K562 (cell line): ENCODE measurements around the gene SLC35F4. TPM values are rescaled to one million over a fixed set of nuclear protein-coding genes. Genes with fewer than 3 reads are reported as not detected.

Experiments
- ATAC-seq: fragments of 200-7000 bp; cut with Tn5 transposase; 3 replicates; pipeline ENCODE4 v1.9.1; 2020; ENCODE audit warnings: moderate library complexity
- BruUV-seq: library from RNA; stranded (reverse); fragments of 400-500 nt; replicated peaks from 2 replicates; lab custom pipeline; 2021; lab: Mats Ljungman, UMichigan
- CTCF ChIA-PET: fragments of 300-600 bp; formaldehyde crosslinking; extraction: SDS; loops from one replicate; lab custom pipeline; 2021; ENCODE audit warnings: low intra/inter-chr PET ratio; lab: Yijun Ruan, JAX
- POLR2A ChIA-PET: fragments of 300-600, 350-650 bp; sonication (Branson Sonifier 250); formaldehyde crosslinking; extraction: SDS; loops from one replicate; lab custom pipeline; 2021; ENCODE audit warnings: antibody characterized with exemption, inconsistent platforms; lab: Yijun Ruan, JAX
- DNase-seq, 4 experiments: peaks; one replicate each; pipeline versions ENCODE4 v3.0.0 to v3.0.0-alpha.2; 2011 to 2018; ENCODE audit warnings: low spot score in 3 of 4, mixed read lengths in 3 of 4; ENCODE audit errors: extremely low read depth in 1 of 4
- FAIRE-seq: peaks from 2 replicates; lab custom pipeline; 2011; peaks lifted over from hg19 to GRCh38; lab: Jason Lieb, UNC
- H2AFZ ChIP-seq: 2 replicates; pipeline ENCODE4 v1.6.0; 2011; ENCODE audit warnings: low read depth, low read length, control low read depth, inconsistent platforms
- H3K27ac ChIP-seq: fragments of 200-600 bp; 3 replicates; pipeline ENCODE4 v1.8.0; 2011; ENCODE audit warnings: low read depth, mild to moderate bottlenecking, control low read depth, inconsistent platforms, low read length, moderate library complexity, mixed read lengths; ENCODE audit errors: extremely low read depth
- H3K27me3 ChIP-seq, 2 experiments: fragments of 300-600 bp in 1 of 2; 2 replicates in 1 of 2; 3 replicates in 1 of 2; pipeline versions ENCODE4 v1.6.0 to v1.8.0; 2011; ENCODE audit warnings: inconsistent platforms in 2 of 2, low read length in 2 of 2, mild to moderate bottlenecking in 1 of 2, mixed read lengths in 1 of 2, moderate library complexity in 1 of 2; ENCODE audit not compliant: control insufficient read depth in 2 of 2, insufficient read depth in 2 of 2
- H3K36me3 ChIP-seq: fragments of 300-600 bp; 3 replicates; pipeline ENCODE4 v1.8.0; 2011; ENCODE audit warnings: mild to moderate bottlenecking, low read length, inconsistent platforms; ENCODE audit not compliant: control insufficient read depth, insufficient read depth
- H3K4me1 ChIP-seq, 2 experiments: fragments of 200-600 bp in 1 of 2; replicated peaks in 1 of 2; 2 replicates in 1 of 2; 3 replicates in 1 of 2; pipeline versions ENCODE4 v1.5.1 to v1.8.0; 2011; ENCODE audit warnings: inconsistent platforms in 2 of 2, low read length in 2 of 2, mild to moderate bottlenecking in 1 of 2, mixed read lengths in 1 of 2, moderate library complexity in 1 of 2; ENCODE audit not compliant: control insufficient read depth in 2 of 2, insufficient read depth in 2 of 2
- H3K4me2 ChIP-seq: 2 replicates; pipeline ENCODE4 v1.6.1; 2011; ENCODE audit warnings: low read length, control low read depth, inconsistent platforms, mixed read lengths; ENCODE audit not compliant: insufficient read depth
- H3K4me3 ChIP-seq: fragments of 200-600 bp; sonication (generic), shearing (Covaris generic); 2 replicates; pipeline ENCODE4 v1.5.1; 2016; ENCODE audit warnings: control low read depth, inconsistent platforms
- H3K79me2 ChIP-seq: fragments of 200-600 bp; 3 replicates; pipeline ENCODE4 v1.8.0; 2011; ENCODE audit warnings: low read length, inconsistent platforms; ENCODE audit not compliant: control insufficient read depth, insufficient read depth
- H3K9ac ChIP-seq, 2 experiments: 2 replicates each; pipeline versions ENCODE4 v1.6.0 to v1.6.1; 2011; ENCODE audit warnings: low read depth in 2 of 2, low read length in 2 of 2, control low read depth in 1 of 2, inconsistent platforms in 1 of 2, mild to moderate bottlenecking in 1 of 2, mixed read lengths in 1 of 2; ENCODE audit not compliant: insufficient read depth in 1 of 2
- H3K9me1 ChIP-seq: one replicate; pipeline ENCODE4 v1.6.0; 2011; ENCODE audit warnings: inconsistent platforms, mild to moderate bottlenecking, low read length, moderate library complexity; ENCODE audit not compliant: control insufficient read depth, insufficient read depth
- H3K9me3 ChIP-seq: replicated peaks from 2 replicates; pipeline ENCODE4 v1.5.1; 2011; ENCODE audit warnings: low read depth, low read length, inconsistent platforms; ENCODE audit not compliant: control insufficient read depth, insufficient read depth
- H4K20me1 ChIP-seq: replicated peaks from 2 replicates; pipeline ENCODE4 v1.6.1; 2011; ENCODE audit warnings: low read length, inconsistent platforms, mixed read lengths; ENCODE audit not compliant: control insufficient read depth, insufficient read depth
- ARNT ChIP-seq, 2 experiments: fragments of 450-650 bp; IDR thresholded peaks; 2 replicates each; pipeline ENCODE4 v1.6.1; 2016; ENCODE audit warnings: mild to moderate bottlenecking in 1 of 2
- C11orf30 ChIP-seq: fragments of 450-650 bp; IDR thresholded peaks from 2 replicates; pipeline ENCODE4 v1.6.1; 2016; ENCODE audit warnings: low read depth, mild to moderate bottlenecking
- CBFA2T3 ChIP-seq: fragments of 450-650 bp; IDR thresholded peaks from 2 replicates; pipeline ENCODE4 v1.6.1; 2017
- E2F8 ChIP-seq: fragments of 450-650 bp; IDR thresholded peaks from 2 replicates; pipeline ENCODE4 v1.7.1; 2018; ENCODE audit warnings: mild to moderate bottlenecking, low read depth; ENCODE audit not compliant: partially characterized antibody
- EP400 ChIP-seq: fragments of 450-650 bp; IDR thresholded peaks from 2 replicates; pipeline ENCODE4 v1.6.1; 2017; ENCODE audit warnings: antibody characterized with exemption, mild to moderate bottlenecking, moderate library complexity
- FOXA1 ChIP-seq: fragments of 450-650 bp; IDR thresholded peaks from 2 replicates; pipeline ENCODE4 v1.6.1; 2016; ENCODE audit warnings: mild to moderate bottlenecking, borderline replicate concordance
- FOXJ3 ChIP-seq: sonication (generic); formaldehyde crosslinking; IDR thresholded peaks from 2 replicates; pipeline ENCODE4 v1.4.0; 2020; ENCODE audit warnings: mild to moderate bottlenecking, missing genetic modification reagents
- HNRNPK ChIP-seq: fragments of 200-400 bp; formaldehyde crosslinking; IDR thresholded peaks from one replicate; pipeline ENCODE4 v1.6.1; 2018; ENCODE audit warnings: mild to moderate bottlenecking, low read depth, low read length; ENCODE audit not compliant: poor library complexity, severe bottlenecking
- KAT7 ChIP-seq: sonication (generic); formaldehyde crosslinking; IDR thresholded peaks from 2 replicates; pipeline ENCODE4 v1.8.0; 2022; ENCODE audit warnings: missing genetic modification reagents, mild to moderate bottlenecking, borderline replicate concordance
- LARP7 ChIP-seq: fragments of 450-650 bp; IDR thresholded peaks from 2 replicates; pipeline ENCODE4 v1.6.1; 2016
- MCM5 ChIP-seq: fragments of 450-650 bp; IDR thresholded peaks from 2 replicates; pipeline ENCODE4 v1.6.1; 2016; ENCODE audit warnings: low read depth
- MEF2D ChIP-seq: conservative IDR thresholded peaks from 2 replicates; pipeline ENCODE4 v1.6.1; 2016; ENCODE audit warnings: low read depth, missing genetic modification characterization, missing compliant biosample characterization
- NCOA1 ChIP-seq: fragments of 450-650 bp; IDR thresholded peaks from 2 replicates; pipeline ENCODE4 v1.6.1; 2016; ENCODE audit warnings: low read depth
- NFATC3 ChIP-seq: fragments of 450-650 bp; IDR thresholded peaks from 2 replicates; pipeline ENCODE4 v1.6.1; 2017; ENCODE audit warnings: mild to moderate bottlenecking
- NFIX ChIP-seq: fragments of 250-450 bp; sonication (Bioruptor Pico); IDR thresholded peaks from 2 replicates; pipeline ENCODE4 v1.4.0; 2020; ENCODE audit warnings: low read depth, mild to moderate bottlenecking, moderate library complexity
- NFRKB ChIP-seq: fragments of 450-650 bp; IDR thresholded peaks from 2 replicates; pipeline ENCODE4 v1.6.1; 2016; ENCODE audit warnings: low read depth
- RFX7 ChIP-seq: fragments of 250-450 bp; sonication (Bioruptor Pico); IDR thresholded peaks from 2 replicates; pipeline ENCODE4 v1.5.1; 2021; ENCODE audit warnings: mild to moderate bottlenecking
- SNIP1 ChIP-seq: fragments of 450-650 bp; IDR thresholded peaks from 2 replicates; pipeline ENCODE4 v1.7.1; 2017; ENCODE audit warnings: low read depth, mild to moderate bottlenecking
- SRSF9 ChIP-seq: fragments of 200-400 bp; formaldehyde crosslinking; IDR thresholded peaks from 2 replicates; pipeline ENCODE4 v1.6.1; 2017; ENCODE audit warnings: low read depth, low read length, borderline replicate concordance
- TAL1 ChIP-seq: fragments of 450-650 bp; IDR thresholded peaks from 2 replicates; pipeline ENCODE4 v1.6.1; 2016; ENCODE audit warnings: mild to moderate bottlenecking
- TFAP4 ChIP-seq: sonication (generic); formaldehyde crosslinking; IDR thresholded peaks from 2 replicates; pipeline ENCODE4 v1.8.0; 2022; ENCODE audit warnings: missing genetic modification reagents, mild to moderate bottlenecking, moderate library complexity, borderline replicate concordance
- ZNF12 ChIP-seq: sonication (generic); formaldehyde crosslinking; IDR thresholded peaks from 2 replicates; pipeline ENCODE4 v1.4.0; 2020; ENCODE audit warnings: mild to moderate bottlenecking, missing genetic modification reagents
- ZNF408 ChIP-seq: fragments of 250-450 bp; sonication (Bioruptor Pico); IDR thresholded peaks from 2 replicates; pipeline ENCODE4 v1.4.0; 2020; ENCODE audit warnings: low read depth, mild to moderate bottlenecking, moderate library complexity
- ZNF76 ChIP-seq: fragments of 250-450 bp; sonication (Bioruptor Pico); IDR thresholded peaks from 2 replicates; pipeline ENCODE4 v1.4.0; 2020; ENCODE audit warnings: mild to moderate bottlenecking, moderate library complexity, borderline replicate concordance
- WGBS: fragments of 100-300 bp; shearing (Covaris generic); methylation state at CpG from one replicate; pipeline ENCODE4 v1.1.6; 2016; ENCODE audit warnings: low coverage, mixed read lengths; ENCODE audit not compliant: insufficient coverage; ENCODE audit errors: missing lambda C conversion rate; 5-methylcytosine and 5-hydroxymethylcytosine counted together
- in situ Hi-C: fragments of 300-500 bp; cut with MboI; formaldehyde crosslinking; loops from 4 replicates; pipeline ENCODE4 v1.15.0; 2018; ENCODE audit warnings: inconsistent platforms, mixed read lengths
- intact Hi-C: fragments of 100-400 bp; cut with micrococcal nuclease; formaldehyde crosslinking; loops from 2 replicates; pipeline ENCODE4 v1.14.2; 2022
- polyA plus RNA-seq, 8 experiments: library from polyadenylated mRNA; depleted of rRNA in 4 of 8; stranded (reverse) in 5 of 8; unstranded in 3 of 8; fragments of >200 nt; fragmentation: Nextera tagmentation in 2 of 8; fragmentation: Illumina TruSeq in 1 of 8; extraction: Ambion mirVana in 2 of 8; extraction: Trizol in 1 of 8; gene quantifications; 2 replicates each; pipeline versions ENCODE4 v1.2.1 to v1.2.3, GENCODE V29; 2011 to 2014; ENCODE audit warnings: inconsistent platforms in 1 of 8, missing spikeins in 1 of 8
- total RNA-seq, 7 experiments: library from RNA; depleted of rRNA in 6 of 7; stranded (reverse); fragments of >200 nt in 6 of 7; fragmentation: Illumina TruSeq in 2 of 7; extraction: Trizol in 2 of 7; gene quantifications; 2 replicates each; pipeline versions ENCODE4 v1.2.1 to v1.2.3, GENCODE V29; 2011 to 2021; ENCODE audit warnings: low replicate concordance in 1 of 7

Gene SLC35F4
- total and polyA plus RNA-seq, 9 of the 15 experiments (the other 6 are each of a cell fraction or from before 2014, with no cell fraction given) = 0.01 TPM; not detected in 8

- TF ChIP-seq NFIX (CRISPR knock-in tag) (no peak), ZNF12 (CRISPR knock-in tag) (no peak), NFRKB (no peak), FOXJ3 (CRISPR knock-in tag) (no peak), SNIP1 (no peak), RFX7 (CRISPR knock-in tag) (no peak), KAT7 (no peak), MCM5 (no peak)
Observed at GRCh38 chr14:57866199-57866705, 360 bp upstream of the SLC35F4 start (continued).

GRCh38 chr14:57865066-57865402, 858 bp downstream of the SLC35F4 start:
- peaks cover 0 to 5% of the 10 kb centered on the region in 2 experiments; a peak in 1 of 5 replicates for H3K4me1 ChIP-seq
- no peaks in the 10 kb centered on the region for H4K20me1 ChIP-seq
- WGBS = 0% methylated on average over 1 of the region's 23 CpGs
- no peak overlapping the region for H3K4me3 ChIP-seq
- no peak overlapping the region for H3K27ac ChIP-seq
- H3K79me2 ChIP-seq = no peaks in the 10 kb centered on the region
- in situ Hi-C loops (no loop called here), intact Hi-C loops (no loop called here)
- H3K36me3 ChIP-seq = no peaks in the 10 kb centered on the region
- no peaks in the 10 kb centered on the region for H3K9me1 ChIP-seq
- no peak overlapping the region for H3K4me2 ChIP-seq
- no peaks in the 10 kb centered on the region for H3K9me3 ChIP-seq
- H3K9ac ChIP-seq = no peak overlapping the region
- H2AFZ ChIP-seq = no peak overlapping the region
- H3K27me3 ChIP-seq = no peaks in the 10 kb centered on the region
- ChIA-PET CTCF (no interaction called here), POLR2A (no interaction called here)
- no peak for FAIRE-seq
- no peak for ATAC-seq
- BruUV-seq = no TSS peak
- DNase-seq = no peak
- no peak for TF ChIP-seq TAL1
- no peak for TF ChIP-seq SRSF9
- no peak for TF ChIP-seq NFATC3
- no peak for TF ChIP-seq LARP7
- TF ChIP-seq ZNF408 = no peak
- no peak for TF ChIP-seq CBFA2T3
- TF ChIP-seq ARNT (IDR thresholded peaks at IDR 0.05) = no peak
- no peak for TF ChIP-seq HNRNPK
- TF ChIP-seq NCOA1 = no peak
- no peak for TF ChIP-seq MEF2D (tag)
- TF ChIP-seq E2F8 = no peak
- no peak for TF ChIP-seq TFAP4 (CRISPR knock-in tag)
- no peak for TF ChIP-seq C11orf30
- no peak for TF ChIP-seq ZNF76 (CRISPR knock-in tag)
- TF ChIP-seq FOXA1 = no peak
- TF ChIP-seq EP400 = no peak
